Right cardiac atrium (tissue), 5 donors: ENCODE results near the gene POU2F2. TPM values are rescaled to one million over a fixed set of nuclear protein-coding genes. Genes with fewer than 3 reads are reported as not detected.

Experiments used
- ATAC-seq, 2 donors: fragments of 200-7000 bp; cut with Tn5 transposase; one replicate each; pipeline versions ENCODE4 v1.8.0 to v1.9.1; 2020; ENCODE audit warnings: moderate library complexity in 2 of 2, mild to moderate bottlenecking in 1 of 2
- DNase-seq, 3 donors: peaks; one replicate each; pipeline ENCODE4 v3.0.0-alpha.2; 2020
- H3K27ac ChIP-seq: one replicate; pipeline ENCODE4 v1.5.1; 2013; ENCODE audit warnings: mild to moderate bottlenecking, low read length, control low read depth, moderate library complexity
- H3K27me3 ChIP-seq: one replicate; pipeline ENCODE4 v1.6.1; 2013; ENCODE audit not compliant: control insufficient read depth, insufficient read depth
- H3K4me1 ChIP-seq: one replicate; pipeline ENCODE4 v1.6.1; 2013; ENCODE audit warnings: low read length; ENCODE audit not compliant: control insufficient read depth, insufficient read depth
- H3K4me3 ChIP-seq: one replicate; pipeline ENCODE4 v1.5.1; 2013; ENCODE audit warnings: low read length, control low read depth
- H3K9me3 ChIP-seq: one replicate; pipeline ENCODE4 v1.6.1; 2013; ENCODE audit warnings: low read length; ENCODE audit not compliant: control insufficient read depth
- WGBS: extraction: QIAGEN DNeasy Blood & Tissue Kit; methylation state at CpG from one replicate; pipeline ENCODE4 v1.1.7; 2013; 5-methylcytosine and 5-hydroxymethylcytosine counted together
- intact Hi-C, 4 donors: fragments of 100-400 bp; cut with DNase I; formaldehyde crosslinking; loops; one replicate each; pipeline versions ENCODE4 v1.11.0 to v1.14.0; 2022 to 2023
- polyA plus RNA-seq: library from polyadenylated mRNA; stranded (reverse); fragments of 200-250 nt; gene quantifications from one replicate; pipeline ENCODE4 v1.2.3, GENCODE V29; 2013
- total RNA-seq, 4 donors: library from RNA; stranded (reverse); fragmentation: NEBNext Ultra II Directional; extraction: Animal tissue kit (Norgen Biotek cat#: 25700); gene quantifications; one replicate each; pipeline ENCODE4 v1.2.1, GENCODE V29; 2021
- donor health status: healthy with polysubstance abuse.
- donor health status: DM: no; HTN: yes; CAD: no.
- donor health status: DM: no; HTN: no; CAD: no.
- donor health status: DM: no; HTN: yes; CAD: no; lungs with severe emphysema.
- donor health status: DM: yes; HTN: yes; CAD: no.

POU2F2 gene
- total and polyA plus RNA-seq, 5 donors, result 0.77 to 1.6 (median 1.5) TPM

- Histone ChIP-seq H3K4me1 (no peaks in the 10 kb centered on the region), H3K4me3 (no peak overlapping the region), H3K27me3 (no peaks in the 10 kb centered on the region), H3K9me3 (no peaks in the 10 kb centered on the region), H3K27ac (no peak overlapping the region)
- intact Hi-C loops, result loop anchor here (5.0 to 10.0 kb wide), 4 partner anchors 48 to 260 kb away; partner anchors contain the start of genes CNFN (in 1 of the 4) and MEGF8 (in 1 of the 4)
- DNase-seq (no peak), ATAC-seq (no peak)
- whole genome bisulfite sequencing, result 74% methylated on average over 26 of the region's 26 CpGs
Measured at GRCh38 chr19:42134535-42135070, 2.4 kb upstream of the POU2F2 start.

- Histone ChIP-seq H3K9me3 (no peaks in the 10 kb centered on the region), H3K4me3 (peak overlapping the region; percentile 3), H3K4me1 (no peaks in the 10 kb centered on the region), H3K27ac (no peak overlapping the region), H3K27me3 (no peaks in the 10 kb centered on the region)
- intact Hi-C loops, result loop anchor here (2.0 to 10.0 kb wide), 5 partner anchors 49 to 262 kb away; partner anchors contain the start of genes MEGF8 (in 2 of the 4) and CNFN (in 1 of the 4)
- ATAC-seq (peak; percentile 64 to 84), DNase-seq (peak; percentile 46 to 89 (median 83))
- WGBS, result 5% methylated on average over 46 of the region's 46 CpGs
Measured at GRCh38 chr19:42132851-42133528, 744 bp upstream of the POU2F2 start.

- no peaks in the 10 kb centered on the region for H3K27me3 ChIP-seq
- no peak for DNase-seq
- ATAC-seq, result no peak
Measured at GRCh38 chr19:42131149-42132029, 857 bp downstream of the POU2F2 start.

GRCh38 chr19:42130254-42130573 is 2.0 kb downstream of the POU2F2 start:
- DNase-seq, result no peak
- Histone ChIP-seq H3K4me3 (no peak overlapping the region), H3K27ac (no peak overlapping the region), H3K4me1 (no peaks in the 10 kb centered on the region), H3K9me3 (no peaks in the 10 kb centered on the region), H3K27me3 (no peaks in the 10 kb centered on the region)
- intact Hi-C loops, result loop anchor here (5.0 to 10.0 kb wide), 4 partner anchors 52 to 265 kb away; partner anchors contain the start of genes CNFN (in 1 of the 4) and MEGF8 (in 1 of the 4)
- no peak for ATAC-seq

More at GRCh38 chr19:42131149-42132029, 857 bp downstream of the POU2F2 start:
- H3K4me1 ChIP-seq, result no peaks in the 10 kb centered on the region
- no peaks in the 10 kb centered on the region for H3K9me3 ChIP-seq
- intact Hi-C loops, result loop anchor here (2.0 to 10.0 kb wide), 5 partner anchors 51 to 263 kb away; partner anchors contain the start of genes MEGF8 (in 2 of the 4) and CNFN (in 1 of the 4)
- H3K4me3 ChIP-seq, result no peak overlapping the region
- WGBS, result 58% methylated on average over 6 of the region's 6 CpGs
- H3K27ac ChIP-seq, result no peak overlapping the region

- ATAC-seq, result peak; percentile 23 to 39
- no peak overlapping the region for H3K4me3 ChIP-seq
- intact Hi-C loops, result loop anchor here (5.0 to 10.0 kb wide), 4 partner anchors 53 to 265 kb away; partner anchors contain the start of genes CNFN (in 1 of the 4) and MEGF8 (in 1 of the 4)
Measured at GRCh38 chr19:42129399-42130253, 2.6 kb downstream of the POU2F2 start.

GRCh38 chr19:42126574-42126973 is 5.7 kb downstream of the POU2F2 start:
- Histone ChIP-seq H3K27ac (no peak overlapping the region), H3K27me3 (no peaks in the 10 kb centered on the region), H3K4me3 (no peak overlapping the region), H3K4me1 (no peaks in the 10 kb centered on the region), H3K9me3 (no peaks in the 10 kb centered on the region)
- DNase-seq (no peak), ATAC-seq (no peak)
- intact Hi-C loops, result no loop called here
- WGBS, result 73% methylated on average over 5 of the region's 5 CpGs

More at GRCh38 chr19:42129399-42130253, 2.6 kb downstream of the POU2F2 start:
- WGBS, result 41% methylated on average over 20 of the region's 20 CpGs
- no peaks in the 10 kb centered on the region for H3K27me3 ChIP-seq
- DNase-seq, result peak in 2 of 3 donors; percentile 25 to 63
- H3K9me3 ChIP-seq, result no peaks in the 10 kb centered on the region
- no peak overlapping the region for H3K27ac ChIP-seq
- H3K4me1 ChIP-seq, result no peaks in the 10 kb centered on the region

GRCh38 chr19:42125536-42125935 is 6.7 kb downstream of the POU2F2 start:
- ATAC-seq, result no peak
- no peak for DNase-seq
- Histone ChIP-seq H3K4me1 (no peaks in the 10 kb centered on the region), H3K4me3 (no peak overlapping the region), H3K27me3 (no peaks in the 10 kb centered on the region), H3K9me3 (no peaks in the 10 kb centered on the region), H3K27ac (no peak overlapping the region)
- WGBS, result 51% methylated on average over 6 of the region's 6 CpGs
- intact Hi-C loops, result no loop called here

GRCh38 chr19:42124386-42124901 is 7.8 kb downstream of the POU2F2 start:
- H3K27ac ChIP-seq, result no peak overlapping the region
- ATAC-seq (no peak), DNase-seq (no peak)
- no peaks in the 10 kb centered on the region for H3K4me1 ChIP-seq
- H3K27me3 ChIP-seq, result no peaks in the 10 kb centered on the region
- H3K4me3 ChIP-seq, result no peak overlapping the region
- 80% methylated on average over 5 of the region's 5 CpGs for WGBS
- intact Hi-C loops, result no loop called here
- no peaks in the 10 kb centered on the region for H3K9me3 ChIP-seq

GRCh38 chr19:42123765-42124164 is 8.5 kb downstream of the POU2F2 start:
- Histone ChIP-seq H3K27me3 (no peaks in the 10 kb centered on the region), H3K4me1 (no peaks in the 10 kb centered on the region), H3K27ac (no peak overlapping the region), H3K4me3 (no peak overlapping the region), H3K9me3 (no peaks in the 10 kb centered on the region)
- 89% methylated on average over 1 of the region's 1 CpG for WGBS
- intact Hi-C loops, result no loop called here
- DNase-seq (no peak), ATAC-seq (no peak)
